ENCODE data around the gene PJA2. TPM values are rescaled to one million over a fixed set of nuclear protein-coding genes. Genes with fewer than 3 reads are reported as not detected.

The PJA2 gene
- total and polyA plus RNA-seq, 2 donors from 2014 or later = 30.3 to 103 TPM

DNA sequence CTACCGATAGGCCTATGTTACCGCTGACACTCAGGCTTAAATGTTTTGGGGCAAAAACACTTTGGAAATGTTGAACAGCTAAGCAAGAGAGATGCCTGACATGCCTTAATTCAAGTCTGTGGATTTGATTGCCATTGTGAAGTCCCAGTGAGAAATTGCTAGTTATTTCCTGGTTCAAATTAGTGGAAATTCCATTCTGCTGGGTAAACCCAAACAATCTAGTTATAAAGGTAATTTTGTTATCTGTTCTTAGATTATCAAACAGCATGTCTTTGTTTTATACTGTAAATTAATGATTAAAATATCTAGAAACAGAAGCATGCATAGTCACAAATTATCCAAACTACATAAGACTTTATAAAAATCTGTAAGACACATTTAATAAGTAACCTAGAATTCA, 96.6 kb downstream of the PJA2 start:
- Histone ChIP-seq H3K27ac (ENCODE audit: low read depth in 2 of 2, low read length in 2 of 2) (no peak overlapping the region), H3K27me3 (ENCODE audit: control insufficient read depth, insufficient read depth, low read length) (no peaks in the 10 kb centered on the region), H3K36me3 (ENCODE audit: control insufficient read depth in 2 of 3, insufficient read depth in 3 of 3, low read length in 3 of 3) (no peaks in the 10 kb centered on the region), H3K9me3 (ENCODE audit: control insufficient read depth in 2 of 3, insufficient read depth in 1 of 3, low read length in 3 of 3) (no peaks in the 10 kb centered on the region), H3K4me3 (ENCODE audit: low read length in 3 of 3) (no peak overlapping the region), H3K9ac (ENCODE audit: low read length in 3 of 3) (no peak overlapping the region), H3K4me1 (ENCODE audit: control insufficient read depth in 2 of 3, insufficient read depth in 2 of 3, low read depth in 1 of 3, low read length in 3 of 3) (no peaks in the 10 kb centered on the region)
- TF ChIP-seq, protein P1, sequence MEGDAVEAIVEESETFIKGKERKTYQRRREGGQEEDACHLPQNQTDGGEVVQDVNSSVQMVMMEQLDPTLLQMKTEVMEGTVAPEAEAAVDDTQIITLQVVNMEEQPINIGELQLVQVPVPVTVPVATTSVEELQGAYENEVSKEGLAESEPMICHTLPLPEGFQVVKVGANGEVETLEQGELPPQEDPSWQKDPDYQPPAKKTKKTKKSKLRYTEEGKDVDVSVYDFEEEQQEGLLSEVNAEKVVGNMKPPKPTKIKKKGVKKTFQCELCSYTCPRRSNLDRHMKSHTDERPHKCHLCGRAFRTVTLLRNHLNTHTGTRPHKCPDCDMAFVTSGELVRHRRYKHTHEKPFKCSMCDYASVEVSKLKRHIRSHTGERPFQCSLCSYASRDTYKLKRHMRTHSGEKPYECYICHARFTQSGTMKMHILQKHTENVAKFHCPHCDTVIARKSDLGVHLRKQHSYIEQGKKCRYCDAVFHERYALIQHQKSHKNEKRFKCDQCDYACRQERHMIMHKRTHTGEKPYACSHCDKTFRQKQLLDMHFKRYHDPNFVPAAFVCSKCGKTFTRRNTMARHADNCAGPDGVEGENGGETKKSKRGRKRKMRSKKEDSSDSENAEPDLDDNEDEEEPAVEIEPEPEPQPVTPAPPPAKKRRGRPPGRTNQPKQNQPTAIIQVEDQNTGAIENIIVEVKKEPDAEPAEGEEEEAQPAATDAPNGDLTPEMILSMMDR (IDR thresholded peaks at IDR 0.05; ENCODE audit: borderline replicate concordance, extremely low read depth, insufficient read depth) = no peak
- intact Hi-C loops (cut with DNase I) = no loop called here
- DNase-seq (no peak), FAIRE-seq (no peak)

DNA sequence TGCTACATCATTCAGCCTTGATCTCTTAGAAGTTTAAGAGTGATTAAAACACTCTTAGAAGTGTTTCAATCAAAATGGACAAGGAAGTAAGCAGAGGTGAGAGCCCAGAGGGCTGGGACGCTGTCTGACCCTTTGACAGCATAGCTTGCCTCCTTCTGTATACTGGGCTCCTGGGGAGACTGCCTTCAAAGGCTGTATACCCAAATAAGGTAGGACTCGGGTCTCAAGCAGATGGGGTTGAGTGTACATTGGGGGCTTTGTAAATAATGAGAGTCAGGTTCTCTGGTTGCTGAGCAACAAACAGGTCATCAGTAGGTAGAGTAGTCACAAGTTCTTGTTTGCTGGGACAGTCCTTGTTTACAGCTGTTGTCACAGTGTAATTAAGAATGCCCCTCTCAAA, 97.1 kb downstream of the PJA2 start:
- no peaks in the 10 kb centered on the region for H3K27me3 ChIP-seq (ENCODE audit: control insufficient read depth, insufficient read depth, low read length)
- H3K4me3 ChIP-seq (ENCODE audit: low read length in 3 of 3) = no peak overlapping the region
- DNase-seq (no peak), FAIRE-seq (no peak)
- H3K9ac ChIP-seq (ENCODE audit: low read length in 3 of 3) = no peak overlapping the region
- TF ChIP-seq, protein P1 (IDR thresholded peaks at IDR 0.05; ENCODE audit: borderline replicate concordance, extremely low read depth, insufficient read depth) = no peak
- no peaks in the 10 kb centered on the region for H3K4me1 ChIP-seq (ENCODE audit: control insufficient read depth in 2 of 3, insufficient read depth in 2 of 3, low read depth in 1 of 3, low read length in 3 of 3)
- H3K36me3 ChIP-seq (ENCODE audit: control insufficient read depth in 2 of 3, insufficient read depth in 3 of 3, low read length in 3 of 3) = no peaks in the 10 kb centered on the region
- H3K9me3 ChIP-seq (ENCODE audit: control insufficient read depth in 2 of 3, insufficient read depth in 1 of 3, low read length in 3 of 3) = no peaks in the 10 kb centered on the region
- intact Hi-C loops (cut with DNase I) = no loop called here
- no peak overlapping the region for H3K27ac ChIP-seq (ENCODE audit: low read depth in 2 of 2, low read length in 2 of 2)

DNA sequence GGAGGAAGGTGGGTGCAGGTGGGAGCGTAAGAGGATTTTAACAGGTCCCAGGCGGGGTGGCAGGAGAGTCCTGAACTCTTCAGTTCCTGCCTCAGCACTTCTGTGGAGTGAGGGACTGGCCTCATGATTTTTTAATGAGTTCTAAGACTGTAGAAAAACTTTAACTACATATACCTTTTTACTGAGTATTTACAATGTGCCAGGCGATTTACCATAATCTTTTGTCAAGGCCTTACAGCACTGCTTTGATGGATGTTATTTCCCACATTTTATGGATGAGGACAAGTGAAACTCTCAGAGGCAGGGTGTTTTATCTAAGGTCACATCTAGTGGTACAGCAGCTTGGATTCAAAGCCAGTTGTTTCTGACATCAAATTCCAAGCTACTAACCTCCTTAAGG, 99.5 kb downstream of the PJA2 start:
- no peak for FAIRE-seq
- TF ChIP-seq, protein P1 (IDR thresholded peaks at IDR 0.05; ENCODE audit: borderline replicate concordance, extremely low read depth, insufficient read depth) = no peak
- intact Hi-C loops (cut with DNase I) = no loop called here

More for the DNA sequence above, 99.5 kb downstream of the PJA2 start:
- Histone ChIP-seq H3K27ac (ENCODE audit: low read depth in 2 of 2, low read length in 2 of 2) (no peak overlapping the region), H3K4me1 (ENCODE audit: control insufficient read depth in 2 of 3, insufficient read depth in 2 of 3, low read depth in 1 of 3, low read length in 3 of 3) (no peaks in the 10 kb centered on the region), H3K27me3 (ENCODE audit: control insufficient read depth, insufficient read depth, low read length) (no peaks in the 10 kb centered on the region), H3K36me3 (ENCODE audit: control insufficient read depth in 2 of 3, insufficient read depth in 3 of 3, low read length in 3 of 3) (no peaks in the 10 kb centered on the region), H3K4me3 (ENCODE audit: low read length in 3 of 3) (no peak overlapping the region), H3K9ac (ENCODE audit: low read length in 3 of 3) (no peak overlapping the region), H3K9me3 (ENCODE audit: control insufficient read depth in 2 of 3, insufficient read depth in 1 of 3, low read length in 3 of 3) (no peaks in the 10 kb centered on the region)
- DNase-seq = no peak

Measured in kidney (tissue), 14 donors.